WERI-Rb-1 (cell line): Measurements from ENCODE around the gene CAMKK1.
A peak's percentile ranks its signal among the peaks of the same experiment; 100 is the strongest.

Experiments
- DNase-seq: peaks from one replicate; pipeline ENCODE4 v3.0.0-alpha.2; 2020
- H3K27ac ChIP-seq: fragments of 250-450 bp; sonication (Bioruptor Pico); 2 replicates; pipeline ENCODE4 v1.5.1; 2020; ENCODE audit warnings: mild to moderate bottlenecking, moderate library complexity
- H3K27me3 ChIP-seq: fragments of 250-450 bp; sonication (Bioruptor Pico); 2 replicates; pipeline ENCODE4 v1.5.1; 2021; ENCODE audit warnings: mild to moderate bottlenecking, low read depth, moderate library complexity; ENCODE audit not compliant: insufficient read depth, severe bottlenecking
- H3K36me3 ChIP-seq: fragments of 250-450 bp; sonication (Bioruptor Pico); 2 replicates; pipeline ENCODE4 v1.5.1; 2020; ENCODE audit warnings: mild to moderate bottlenecking, moderate library complexity
- H3K4me3 ChIP-seq: 2 replicates; pipeline ENCODE4 v1.5.1; 2011; ENCODE audit warnings: low read depth, mild to moderate bottlenecking, control low read depth, low read length
- H3K9me3 ChIP-seq: fragments of 250-450 bp; sonication (Bioruptor Pico); 2 replicates; pipeline ENCODE4 v1.5.1; 2021; ENCODE audit warnings: mild to moderate bottlenecking, moderate library complexity; ENCODE audit not compliant: severe bottlenecking
- TF ChIP-seq, protein P1 (sequence below): IDR thresholded peaks from 2 replicates; pipeline ENCODE4 v1.5.1; 2011; ENCODE audit warnings: low read depth, mild to moderate bottlenecking, control low read depth, inconsistent platforms, low read length

The CAMKK1 gene

GRCh38 chr17:3886776-3887175, 6.1 kb downstream of the CAMKK1 start:
- no peak for DNase-seq
- peaks cover 44% of the 10 kb centered on the region for H3K36me3 ChIP-seq
- H3K4me3 ChIP-seq, result no peak overlapping the region
- TF ChIP-seq, protein P1, sequence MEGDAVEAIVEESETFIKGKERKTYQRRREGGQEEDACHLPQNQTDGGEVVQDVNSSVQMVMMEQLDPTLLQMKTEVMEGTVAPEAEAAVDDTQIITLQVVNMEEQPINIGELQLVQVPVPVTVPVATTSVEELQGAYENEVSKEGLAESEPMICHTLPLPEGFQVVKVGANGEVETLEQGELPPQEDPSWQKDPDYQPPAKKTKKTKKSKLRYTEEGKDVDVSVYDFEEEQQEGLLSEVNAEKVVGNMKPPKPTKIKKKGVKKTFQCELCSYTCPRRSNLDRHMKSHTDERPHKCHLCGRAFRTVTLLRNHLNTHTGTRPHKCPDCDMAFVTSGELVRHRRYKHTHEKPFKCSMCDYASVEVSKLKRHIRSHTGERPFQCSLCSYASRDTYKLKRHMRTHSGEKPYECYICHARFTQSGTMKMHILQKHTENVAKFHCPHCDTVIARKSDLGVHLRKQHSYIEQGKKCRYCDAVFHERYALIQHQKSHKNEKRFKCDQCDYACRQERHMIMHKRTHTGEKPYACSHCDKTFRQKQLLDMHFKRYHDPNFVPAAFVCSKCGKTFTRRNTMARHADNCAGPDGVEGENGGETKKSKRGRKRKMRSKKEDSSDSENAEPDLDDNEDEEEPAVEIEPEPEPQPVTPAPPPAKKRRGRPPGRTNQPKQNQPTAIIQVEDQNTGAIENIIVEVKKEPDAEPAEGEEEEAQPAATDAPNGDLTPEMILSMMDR, result no peak
- no peak overlapping the region for H3K27ac ChIP-seq
- H3K9me3 ChIP-seq, result no peaks in the 10 kb centered on the region
- H3K27me3 ChIP-seq, result no peaks in the 10 kb centered on the region

DNA sequence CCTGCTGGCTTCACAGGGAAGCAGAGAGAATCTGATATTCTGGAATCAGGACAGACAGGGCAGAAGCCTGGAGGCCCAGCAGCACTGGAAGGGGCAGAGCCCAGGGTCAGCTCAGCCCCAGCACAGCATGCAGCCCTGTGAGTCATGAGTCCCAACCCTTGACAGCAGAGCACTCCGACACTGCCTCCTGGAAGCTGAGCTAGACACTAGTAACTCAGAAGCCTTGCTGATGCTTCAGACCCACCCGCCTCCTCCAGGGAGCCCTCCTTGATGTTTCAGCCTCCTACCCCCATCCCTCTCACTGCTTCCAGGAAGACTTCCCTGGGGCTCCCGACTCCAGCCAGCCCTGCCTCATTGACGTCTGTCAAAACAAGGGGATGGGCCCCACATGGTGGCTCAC, 6.9 kb downstream of the CAMKK1 start:
- Histone ChIP-seq H3K9me3 (no peaks in the 10 kb centered on the region), H3K27ac (no peak overlapping the region), H3K27me3 (no peaks in the 10 kb centered on the region), H3K4me3 (no peak overlapping the region), H3K36me3 (peaks cover 50% of the 10 kb centered on the region)
- no peak for DNase-seq
- TF ChIP-seq, protein P1, result no peak

DNA sequence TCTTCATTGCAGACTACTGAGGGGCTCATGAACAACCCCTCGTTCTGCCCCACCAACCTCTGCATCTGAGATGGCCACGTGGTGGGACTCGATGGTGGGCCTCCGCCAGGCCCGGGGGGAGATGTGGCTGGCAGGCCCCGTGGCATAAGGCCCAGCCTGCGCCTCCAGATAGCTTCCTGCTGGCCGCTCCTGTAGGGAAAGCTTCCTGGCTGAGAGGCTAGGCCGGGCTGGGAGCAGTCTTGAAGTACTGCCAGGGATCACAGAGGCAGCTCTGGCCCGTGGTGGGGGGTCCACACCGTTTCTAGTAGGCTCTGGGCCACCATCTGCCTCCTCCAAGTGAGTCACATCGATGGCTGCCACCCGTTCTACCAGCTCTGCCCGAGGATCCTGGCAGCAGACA, 7.6 kb downstream of the CAMKK1 start:
- no peaks in the 10 kb centered on the region for H3K27me3 ChIP-seq
- TF ChIP-seq, protein P1, result no peak
- no peaks in the 10 kb centered on the region for H3K9me3 ChIP-seq
- no peak overlapping the region for H3K27ac ChIP-seq
- peaks cover 50% of the 10 kb centered on the region for H3K36me3 ChIP-seq
- no peak for DNase-seq
- H3K4me3 ChIP-seq, result no peak overlapping the region

DNA sequence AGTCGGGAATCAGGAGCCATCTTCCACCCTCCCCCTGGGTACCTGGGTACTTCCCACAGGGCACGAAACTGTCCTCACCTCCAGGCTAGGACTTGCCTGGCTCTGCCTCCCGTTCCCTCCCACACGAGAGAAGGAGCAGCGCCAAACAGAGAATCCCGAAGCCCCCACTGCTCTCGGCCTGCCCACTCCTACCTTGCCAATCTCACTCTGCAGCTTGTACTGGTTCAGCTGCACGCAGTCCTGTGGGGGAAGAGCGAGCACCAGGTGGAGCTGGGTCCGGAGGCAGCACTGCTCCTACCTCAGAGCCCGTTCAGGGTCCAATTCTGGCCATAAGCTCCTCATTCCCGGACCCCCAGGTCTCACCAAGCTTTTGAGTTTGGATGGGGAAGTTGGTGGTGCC, 8.7 kb downstream of the CAMKK1 start:
- TF ChIP-seq, protein P1, result no peak
- Histone ChIP-seq H3K27ac (peak overlapping the region; percentile 36; the same call in 1 of the 2 replicates), H3K36me3 (peaks cover 54% of the 10 kb centered on the region), H3K4me3 (no peak overlapping the region), H3K9me3 (no peaks in the 10 kb centered on the region), H3K27me3 (no peaks in the 10 kb centered on the region)
- no peak for DNase-seq

DNA sequence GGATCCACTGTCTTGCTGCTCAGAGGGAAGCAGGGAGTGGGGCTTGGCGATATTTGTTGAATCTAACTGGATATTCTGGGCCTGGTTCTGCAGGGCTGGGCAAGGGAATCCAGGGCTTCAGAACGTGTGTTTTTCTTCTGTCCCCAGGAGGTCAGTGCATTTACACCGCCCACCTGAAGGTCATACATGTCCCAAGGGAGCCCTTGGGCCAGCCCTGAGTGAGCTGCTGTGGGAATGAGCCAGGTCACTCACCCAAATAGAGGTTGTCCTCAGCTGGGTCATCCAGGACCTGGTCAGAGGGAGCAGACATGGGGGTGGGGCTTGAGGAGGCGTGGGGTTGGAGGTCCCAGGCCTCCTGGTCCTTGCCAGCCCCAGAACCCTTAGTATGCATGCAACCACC, 10.6 kb downstream of the CAMKK1 start:
- Histone ChIP-seq H3K27ac (peak overlapping the region; percentile 99), H3K27me3 (no peaks in the 10 kb centered on the region), H3K36me3 (peaks cover 66% of the 10 kb centered on the region), H3K4me3 (no peak overlapping the region), H3K9me3 (no peaks in the 10 kb centered on the region)
- no peak for DNase-seq
- TF ChIP-seq, protein P1, result no peak

GRCh38 chr17:3880983-3881382, 11.9 kb downstream of the CAMKK1 start:
- Histone ChIP-seq H3K4me3 (no peak overlapping the region), H3K9me3 (no peaks in the 10 kb centered on the region), H3K36me3 (peaks cover 76% of the 10 kb centered on the region), H3K27me3 (no peaks in the 10 kb centered on the region), H3K27ac (peak overlapping the region; percentile 99)
- no peak for DNase-seq
- TF ChIP-seq, protein P1, result no peak
